GM19438 (cell line): ENCODE results near the gene TMEM165.

Source experiments
- ATAC-seq: cut with Tn5 transposase; IDR thresholded peaks from one replicate; pipeline ENCODE4 v1.9.1; 2021; ENCODE audit warnings: low read depth; ENCODE audit not compliant: unreplicated experiment

TMEM165 gene

GRCh38 chr4:55366621-55367020 lies 29.1 kb upstream of the TMEM165 start:
- no peak for ATAC-seq

GRCh38 chr4:55367084-55367722 lies 28.6 kb upstream of the TMEM165 start:
- no peak for ATAC-seq

GRCh38 chr4:55369968-55370367 lies 25.8 kb upstream of the TMEM165 start:
- ATAC-seq = no peak

DNA sequence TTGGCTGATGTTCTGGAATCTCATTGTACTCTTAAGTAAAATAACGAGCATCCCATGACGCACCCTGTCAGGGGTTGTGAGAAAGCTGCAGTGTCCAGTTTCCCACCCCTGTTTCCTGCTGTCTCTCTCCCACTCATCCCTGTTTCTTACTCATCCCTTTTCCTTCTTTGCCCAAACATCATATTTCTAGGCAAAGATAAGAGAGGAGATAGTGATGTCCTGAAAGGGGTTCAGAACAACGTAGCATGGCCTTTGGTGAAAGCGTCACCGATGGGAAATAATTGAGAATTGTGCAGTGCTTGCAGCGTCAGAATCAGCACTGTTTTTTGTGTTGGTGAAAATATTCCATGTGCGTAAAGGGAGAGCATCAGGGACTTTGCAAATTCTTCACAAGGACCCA lies 23.5 kb upstream of the TMEM165 start:
- ATAC-seq = no peak

GRCh38 chr4:55373461-55373860 lies 22.3 kb upstream of the TMEM165 start:
- no peak for ATAC-seq

GRCh38 chr4:55376698-55377097 lies 19.1 kb upstream of the TMEM165 start:
- no peak for ATAC-seq

DNA sequence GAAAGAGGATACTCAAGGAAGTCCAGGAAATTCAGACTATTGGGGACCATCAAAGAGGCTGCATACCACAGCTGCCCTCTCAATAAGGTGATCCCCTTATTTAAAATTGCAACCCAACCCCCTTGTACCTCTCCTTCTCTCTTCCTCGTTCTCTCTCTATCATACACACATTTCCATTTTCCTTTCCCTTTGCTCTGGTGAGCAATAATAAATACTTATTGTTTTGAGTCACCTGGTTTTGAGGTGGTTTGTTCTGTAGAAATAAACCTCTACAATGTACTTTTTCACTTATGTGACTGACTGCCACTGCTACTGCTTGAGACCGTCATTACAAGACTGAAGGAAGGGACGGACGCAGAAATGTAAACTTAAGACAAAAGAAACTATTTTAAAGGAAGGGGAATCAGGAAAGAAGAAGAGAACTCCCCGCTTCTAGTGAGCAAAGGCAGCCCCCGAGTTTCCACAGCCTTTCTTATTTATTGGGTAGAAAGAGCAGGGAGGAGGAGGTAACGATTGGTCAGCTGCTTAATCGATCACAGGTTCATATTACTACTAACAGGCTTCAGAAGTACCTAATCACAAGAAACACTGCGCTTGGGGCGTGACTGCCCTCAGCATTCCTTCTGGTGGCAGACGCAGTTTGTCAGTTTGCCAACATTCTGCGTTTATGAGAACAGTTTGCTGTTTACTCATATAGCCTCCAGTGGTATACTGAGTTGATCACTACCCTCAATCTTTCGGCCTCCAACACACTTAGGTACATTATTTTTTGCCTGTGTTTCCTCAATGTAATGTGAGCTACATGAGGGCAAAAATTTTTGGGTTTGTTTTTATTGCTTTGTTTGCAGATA lies 16.9 kb upstream of the TMEM165 start:
- no peak for ATAC-seq

- no peak for ATAC-seq
Observed at GRCh38 chr4:55380576-55380975, 15.2 kb upstream of the TMEM165 start.

DNA sequence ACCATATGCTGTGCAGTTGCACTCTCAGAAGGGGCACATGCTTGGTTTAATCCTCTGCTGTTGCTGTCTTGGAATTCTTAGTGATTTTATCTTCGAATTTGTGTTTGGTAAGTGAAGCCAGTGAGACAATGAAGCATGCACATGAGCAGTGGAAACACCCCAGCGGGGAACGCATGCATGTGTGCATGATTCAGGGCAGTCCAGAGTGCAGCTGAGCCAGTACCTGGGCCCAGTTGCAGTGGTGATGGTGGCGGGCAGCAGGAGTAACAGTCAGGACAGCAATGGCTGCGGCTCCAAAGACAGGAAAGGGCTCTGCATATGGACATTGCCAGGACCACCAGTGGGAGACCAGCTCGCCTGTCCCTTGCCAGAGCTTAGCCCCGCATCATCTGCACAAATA lies 14.3 kb upstream of the TMEM165 start:
- no peak for ATAC-seq

DNA sequence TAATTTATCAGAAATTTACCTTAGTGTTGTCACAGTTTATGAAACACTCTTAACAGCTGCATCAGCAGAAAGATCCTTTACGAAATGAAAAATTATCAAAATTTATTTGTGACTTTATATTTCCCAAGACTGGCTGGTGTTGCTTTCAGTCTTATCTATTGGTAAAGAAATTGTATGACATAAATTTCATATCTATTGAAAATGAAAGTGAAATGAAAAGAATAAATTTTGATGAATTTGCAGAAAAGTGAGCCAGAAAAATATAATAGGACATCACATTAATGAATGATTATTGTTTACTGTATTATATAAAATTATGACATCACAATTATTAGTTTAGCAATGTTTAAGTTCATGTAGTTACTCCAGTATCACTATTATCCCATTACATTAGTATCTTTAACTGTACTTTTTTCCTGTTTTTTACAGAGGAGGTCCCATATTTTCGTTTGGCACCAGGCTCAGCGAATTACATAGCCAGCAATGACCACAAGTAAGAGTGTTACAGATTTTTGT lies 13.2 kb upstream of the TMEM165 start:
- ATAC-seq = no peak

DNA sequence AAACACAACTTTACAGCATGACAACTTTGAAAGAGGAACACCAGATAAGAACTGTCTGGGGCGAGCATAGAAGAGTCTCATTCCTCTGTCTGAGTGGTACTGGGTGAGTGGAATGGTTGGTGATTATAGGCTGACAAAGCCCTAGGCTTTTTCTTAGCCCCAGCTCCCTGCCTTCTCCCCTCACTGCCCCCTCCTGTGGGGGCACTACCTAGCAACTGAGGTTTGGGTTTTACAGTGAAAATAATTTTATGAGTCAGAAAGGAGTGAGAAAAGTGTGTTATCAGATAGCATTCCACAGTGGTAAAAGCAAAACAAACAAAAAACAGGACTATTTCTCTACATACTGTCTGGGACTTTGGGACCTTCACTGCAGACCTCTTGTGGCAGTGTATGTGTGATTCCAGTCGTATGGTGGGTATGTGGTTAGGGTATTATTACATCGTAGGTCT lies 10.5 kb upstream of the TMEM165 start:
- ATAC-seq = no peak

GRCh38 chr4:55386073-55386472 lies 9.7 kb upstream of the TMEM165 start:
- ATAC-seq = peak; percentile 88

DNA sequence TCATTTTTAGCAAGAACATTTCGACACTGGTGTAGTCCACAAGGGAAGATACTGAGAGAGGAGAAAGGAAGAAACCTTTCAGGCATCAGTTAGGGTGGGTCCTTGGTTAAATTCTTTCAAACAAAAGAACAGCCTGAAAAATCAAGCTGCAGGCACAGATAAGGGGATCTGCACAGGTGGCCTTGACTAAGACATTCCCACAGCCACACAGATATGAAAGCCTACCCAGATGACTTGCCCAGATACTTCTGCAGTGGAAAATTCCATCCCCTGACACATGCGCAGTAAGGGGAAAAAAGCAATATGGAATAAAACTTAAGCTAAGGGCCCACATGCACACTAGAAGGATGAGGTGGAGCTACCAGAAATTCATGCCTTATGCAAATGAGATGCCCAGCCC lies 8.9 kb upstream of the TMEM165 start:
- no peak for ATAC-seq

DNA sequence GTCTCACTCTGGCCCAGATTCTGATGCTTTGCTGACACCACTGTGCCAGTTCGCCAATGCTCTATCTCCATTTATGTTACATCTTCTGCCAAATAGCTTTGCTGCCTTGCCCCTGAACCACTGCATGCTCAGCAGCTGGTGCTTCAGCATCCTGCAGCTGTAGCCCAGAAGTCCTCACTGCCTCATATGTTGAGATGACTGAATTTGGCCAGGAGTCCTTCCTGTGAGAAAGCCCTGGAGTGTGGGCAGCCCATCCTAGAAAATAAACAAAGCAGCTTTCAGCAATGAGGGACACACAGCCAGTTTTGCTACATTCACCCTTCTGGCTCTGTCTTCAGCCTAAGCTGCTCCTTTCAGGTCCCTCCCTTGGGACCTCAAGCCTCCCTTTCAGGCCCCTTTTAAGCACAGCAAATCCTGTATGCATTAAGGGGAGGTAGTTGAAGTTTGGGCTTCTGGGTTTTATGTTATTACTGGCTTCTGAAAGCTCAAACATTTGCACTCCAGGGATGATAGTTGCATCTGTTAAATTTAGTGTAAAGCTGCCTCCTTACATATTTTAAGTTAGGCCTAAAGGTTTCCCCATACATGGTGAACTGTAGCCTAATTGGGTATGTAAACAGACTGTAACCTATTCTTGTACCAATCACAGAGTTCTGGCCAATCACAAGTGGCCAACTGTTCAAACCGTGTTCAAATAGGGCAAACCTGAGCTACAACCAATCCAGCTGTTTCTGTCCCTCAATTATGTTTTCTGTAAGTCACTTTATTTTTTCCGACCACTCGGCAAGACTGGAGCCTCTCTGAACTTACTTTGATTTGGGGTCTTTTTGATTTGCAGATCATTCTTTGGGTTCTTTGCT lies 2.1 kb upstream of the TMEM165 start:
- ATAC-seq = no peak

GRCh38 chr4:55395218-55395528 lies 584 bp upstream of the TMEM165 start:
- peak; percentile 0 for ATAC-seq

- ATAC-seq = peak; percentile 19
Observed at GRCh38 chr4:55396308-55397125, 760 bp downstream of the TMEM165 start.

GRCh38 chr4:55397126-55397436 lies 1.3 kb downstream of the TMEM165 start:
- no peak for ATAC-seq

DNA sequence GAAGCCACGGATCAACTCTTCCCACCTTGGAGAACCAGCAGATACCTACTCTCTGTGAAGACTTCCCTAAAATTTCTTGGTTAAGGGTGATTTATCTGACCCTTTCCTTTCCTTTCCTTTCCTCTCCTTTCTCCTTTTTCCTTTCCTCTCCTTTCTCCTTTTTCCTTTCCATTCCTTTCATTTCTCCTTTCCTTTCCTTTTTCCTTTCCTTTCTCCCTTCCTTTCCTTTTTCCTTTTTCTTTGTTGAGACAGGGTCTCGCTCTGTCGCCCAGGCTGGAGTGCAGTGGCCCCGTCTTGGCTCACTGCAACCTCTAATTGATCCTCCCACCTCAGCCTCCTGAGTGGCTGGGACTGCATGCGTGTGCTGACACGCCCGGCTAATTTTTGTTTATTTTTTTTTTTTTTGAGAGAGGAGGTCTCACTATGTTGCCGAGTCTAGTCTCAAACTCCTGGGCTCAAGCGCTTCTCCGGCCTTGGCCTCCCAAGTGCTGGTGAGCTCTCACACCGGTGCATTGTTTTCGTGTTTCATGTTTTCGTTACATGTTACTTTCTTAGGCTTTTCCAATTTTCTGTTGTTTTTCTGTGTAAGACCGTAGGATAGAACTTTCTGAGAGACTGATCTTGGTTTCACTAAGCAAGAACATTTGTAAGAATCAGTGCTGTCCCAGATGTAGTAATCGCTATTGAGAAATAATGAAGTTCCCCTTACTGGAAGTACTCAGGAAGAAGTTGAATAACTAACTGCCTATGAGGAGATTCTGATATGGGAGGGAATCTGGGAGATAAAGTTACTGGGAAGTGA lies 2.0 kb downstream of the TMEM165 start:
- ATAC-seq = no peak

DNA sequence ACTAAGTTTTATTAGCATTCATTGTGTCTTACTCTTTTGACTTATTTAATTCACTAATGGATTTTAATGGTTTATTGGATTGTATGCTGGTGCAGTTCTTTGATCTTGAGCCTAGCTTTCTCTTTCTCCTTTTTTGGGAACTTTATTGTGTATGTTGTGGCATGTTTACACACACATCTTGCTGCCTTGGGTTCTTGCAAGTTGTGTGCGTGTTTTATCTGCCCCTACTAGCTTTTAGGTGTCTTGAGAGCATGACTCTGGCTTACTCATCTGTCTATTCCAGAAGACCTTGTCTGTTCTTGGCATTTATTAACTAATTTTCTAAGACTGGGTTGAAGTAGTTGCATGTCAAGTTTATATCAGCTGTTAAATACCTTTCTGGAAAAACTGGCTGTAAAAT lies 2.7 kb downstream of the TMEM165 start:
- ATAC-seq = no peak

- no peak for ATAC-seq
Observed at GRCh38 chr4:55398966-55399365, 3.2 kb downstream of the TMEM165 start.
